Measurements from ENCODE around the gene MAP2. TPM values are rescaled to one million over a fixed set of nuclear protein-coding genes. Genes with fewer than 3 reads are reported as not detected.

Gene MAP2
- total and polyA plus RNA-seq, 10 of the 15 experiments (the other 5 are each of a cell fraction or from before 2014, with no cell fraction given): 0.01 TPM; not detected in 9

- TF ChIP-seq ZBTB40 (IDR thresholded peaks at IDR 0.05; ENCODE audit: borderline replicate concordance) (no peak), PRDM15 (CRISPR knock-in tag; IDR thresholded peaks at IDR 0.05) (no peak), ELK1 (IDR thresholded peaks at IDR 0.05; ENCODE audit: low read depth, low read length) (no peak), CEBPZ (IDR thresholded peaks at IDR 0.05; ENCODE audit: low read depth, low read length) (no peak)
Measured at GRCh38 chr2:209425471-209426071, 1.7 kb downstream of the MAP2 start (continued).

Data from GM12878 (cell line).